GM18526 (cell line): ENCODE data around the gene GNA12.

Experiments used
- POLR2A ChIP-seq: IDR thresholded peaks from 3 replicates; pipeline ENCODE4 v1.6.1; 2011; ENCODE audit not compliant: insufficient read length; ENCODE audit errors: extremely low read depth

GNA12 gene

GRCh38 chr7:2826771-2827170 lies 17.3 kb downstream of the GNA12 start:
- TF ChIP-seq POLR2A: no peak

- TF ChIP-seq POLR2A: no peak
Observed at GRCh38 chr7:2825559-2826227, 18.4 kb downstream of the GNA12 start.

DNA sequence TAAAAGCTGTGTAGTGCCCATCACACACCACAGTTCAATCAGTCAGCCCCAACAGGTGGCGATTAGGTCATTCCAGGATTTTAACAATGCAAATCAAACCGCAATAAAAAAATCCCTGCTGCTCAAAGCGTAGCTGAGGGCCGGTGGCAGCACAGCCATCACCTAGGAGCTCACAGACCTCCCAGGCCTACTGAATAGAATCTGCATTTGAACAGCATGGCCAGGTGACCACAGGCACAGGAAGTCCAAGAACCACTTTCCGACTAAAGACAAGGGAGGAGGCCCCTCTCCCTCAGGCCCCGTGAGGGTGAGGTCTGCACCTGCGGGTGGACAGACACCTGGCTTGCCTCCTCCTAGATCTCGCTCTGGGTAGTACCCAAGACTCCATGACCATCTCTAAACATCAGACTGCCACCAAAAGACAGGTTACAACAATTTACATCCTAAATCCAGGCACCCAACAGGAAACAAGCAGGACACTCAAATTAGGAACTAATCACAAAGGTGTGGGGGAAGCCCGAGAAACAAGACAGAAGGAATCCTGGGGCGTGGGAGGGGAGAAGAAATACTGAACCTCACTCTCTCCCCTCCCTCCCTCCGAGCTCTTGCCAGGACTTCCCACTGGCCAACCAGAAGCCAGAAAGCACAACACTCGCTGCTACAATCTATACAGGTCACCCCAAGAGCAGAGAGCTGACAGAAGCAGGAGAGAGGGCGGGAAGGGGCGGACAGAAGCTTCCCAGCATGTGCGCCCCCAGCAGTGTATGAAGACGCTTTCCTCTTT lies 19.2 kb downstream of the GNA12 start:
- no peak for TF ChIP-seq POLR2A

GRCh38 chr7:2824026-2824677 lies 20.0 kb downstream of the GNA12 start:
- no peak for TF ChIP-seq POLR2A

- TF ChIP-seq POLR2A: no peak
Observed at GRCh38 chr7:2823130-2823529, 21.0 kb downstream of the GNA12 start.

DNA sequence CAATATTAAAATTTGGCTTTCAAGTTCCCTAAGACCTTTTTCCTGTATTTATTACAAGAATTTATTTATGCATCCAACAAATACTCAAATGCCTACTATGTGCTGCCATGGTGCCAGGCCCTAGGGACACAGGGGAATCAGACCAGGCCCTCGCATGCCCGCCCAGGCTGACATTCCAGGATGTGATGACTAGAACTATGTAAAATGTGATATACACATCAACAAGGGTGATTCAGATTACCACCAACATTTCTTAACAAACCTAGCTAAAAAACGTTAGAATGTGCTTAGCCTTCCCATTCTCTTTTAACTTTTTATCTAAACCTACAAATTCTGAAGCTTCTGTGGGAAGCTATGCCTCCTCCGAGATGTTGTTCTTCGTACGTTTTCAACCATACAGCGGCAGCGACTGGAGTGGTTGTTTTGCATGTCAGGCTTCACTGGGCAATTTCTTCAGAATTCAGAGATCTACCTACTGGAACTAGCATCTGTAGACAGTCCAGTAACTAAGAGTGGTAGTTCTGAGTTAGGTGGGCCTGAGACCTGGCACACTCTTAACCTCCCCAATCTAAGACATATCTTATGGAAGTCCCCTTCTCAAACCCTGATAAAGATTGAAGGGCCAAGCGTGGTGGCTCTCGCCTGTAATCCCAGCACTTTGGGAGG lies 22.1 kb downstream of the GNA12 start:
- TF ChIP-seq POLR2A: no peak

DNA sequence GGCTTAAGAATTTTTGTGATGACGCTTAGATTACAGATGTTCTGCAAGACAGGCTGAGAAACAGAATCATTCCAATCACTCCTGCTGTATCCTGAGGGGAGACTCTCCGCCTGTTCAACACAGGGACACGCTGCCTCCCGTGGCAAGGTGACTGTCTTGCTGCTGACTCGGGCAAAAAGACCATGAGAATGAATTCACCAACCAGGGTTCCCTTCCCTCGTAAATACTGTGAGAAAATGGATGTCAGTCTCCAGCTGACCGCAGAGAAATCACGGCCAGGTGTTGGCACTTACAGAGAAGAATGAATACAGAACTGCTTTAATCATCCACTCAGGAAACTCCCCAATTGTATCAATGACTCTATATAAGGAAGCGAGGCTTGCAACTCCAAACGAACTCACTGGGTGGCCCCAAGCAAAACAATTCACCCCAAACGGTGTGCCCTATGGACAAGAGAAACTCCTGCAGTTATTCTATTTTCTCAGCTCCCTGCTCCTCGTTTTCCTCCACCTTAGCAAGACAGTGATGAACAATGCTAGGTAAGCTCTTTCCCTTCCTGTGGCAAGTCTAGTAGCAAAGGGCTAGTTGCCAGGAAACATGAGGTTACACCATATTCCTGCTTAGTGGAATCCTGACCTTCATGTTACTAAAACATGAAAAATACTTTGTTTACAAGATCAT lies 22.8 kb downstream of the GNA12 start:
- no peak for TF ChIP-seq POLR2A

GRCh38 chr7:2820508-2820934 lies 23.6 kb downstream of the GNA12 start:
- TF ChIP-seq POLR2A: no peak

DNA sequence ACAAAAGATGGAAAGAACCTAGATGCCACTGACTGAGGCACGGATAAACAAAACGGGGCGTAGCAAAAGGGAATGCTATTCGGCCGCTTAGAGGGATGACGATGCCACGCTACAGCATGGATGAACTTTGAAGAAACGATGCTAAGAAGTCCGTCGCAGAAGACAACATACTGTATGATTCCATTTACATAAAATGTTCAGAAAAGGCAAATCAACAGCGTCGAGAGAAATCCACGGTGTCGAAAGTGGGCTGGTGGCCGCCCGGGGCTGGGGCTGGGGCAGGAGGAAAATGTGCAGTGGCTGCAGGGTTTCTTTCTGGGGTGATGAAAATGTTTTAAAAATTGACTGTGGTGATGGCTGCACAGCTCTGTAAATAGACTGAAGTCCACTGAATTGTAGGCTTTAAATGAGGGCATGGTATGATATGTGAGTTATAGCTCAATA lies 24.1 kb downstream of the GNA12 start:
- no peak for TF ChIP-seq POLR2A

- no peak for TF ChIP-seq POLR2A
Observed at GRCh38 chr7:2819161-2819953, 24.8 kb downstream of the GNA12 start.

GRCh38 chr7:2818653-2819052 lies 25.5 kb downstream of the GNA12 start:
- TF ChIP-seq POLR2A: no peak

DNA sequence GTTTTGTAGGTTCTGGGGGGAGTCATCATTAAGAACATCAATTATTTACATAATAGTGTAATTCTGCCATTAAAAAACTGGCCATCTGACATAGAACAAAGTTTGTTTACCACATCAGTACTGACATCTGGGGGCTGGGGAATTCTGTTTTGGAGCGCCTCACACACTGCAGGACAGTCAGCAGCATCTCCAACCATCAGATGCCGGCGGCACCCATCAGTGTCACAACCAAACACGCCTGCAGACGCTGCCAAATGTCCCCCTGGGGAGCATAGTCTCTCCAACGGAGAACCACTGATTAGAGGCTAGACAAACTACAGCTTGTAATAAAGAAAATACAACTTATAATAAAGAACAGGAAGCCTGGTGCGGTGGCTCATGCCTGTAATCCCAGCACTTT lies 26.0 kb downstream of the GNA12 start:
- TF ChIP-seq POLR2A: no peak

DNA sequence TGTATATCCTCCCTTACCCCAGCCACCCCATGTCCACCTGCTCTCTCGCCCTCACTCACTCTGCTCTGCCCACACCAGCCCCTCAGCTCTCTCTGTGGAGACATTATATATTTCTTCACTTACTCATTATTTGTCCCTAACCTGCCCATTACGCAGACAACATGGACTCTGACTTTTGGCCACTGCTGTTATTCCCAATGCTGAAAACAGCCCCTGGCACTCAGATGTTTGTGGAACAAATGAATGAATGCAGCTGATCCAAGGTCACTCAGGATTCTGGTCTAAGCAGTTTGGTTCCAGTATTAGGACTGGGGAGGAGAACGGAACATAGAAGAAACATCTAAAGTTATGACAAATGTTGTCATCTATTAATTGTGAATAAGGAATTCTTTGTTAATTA lies 26.7 kb downstream of the GNA12 start:
- no peak for TF ChIP-seq POLR2A

GRCh38 chr7:2815875-2816245 lies 28.2 kb downstream of the GNA12 start:
- TF ChIP-seq POLR2A: no peak
